NCI-H82 treated with DMSO at 0.1 percent for 48 hours (cell line): Measurements from ENCODE around the gene ADGRF1.
"Not testable (repeated sequence)": the region's sequence is repeated elsewhere in the genome, so short reads cannot be mapped to it uniquely, and the experiment has no call there.

ENCODE experiments used
- DNase-seq: peaks from one replicate; lab custom pipeline; 2025; ENCODE audit not compliant: unreplicated experiment; lab: John Stamatoyannopoulos, UW

The ADGRF1 gene

GRCh38 chr6:47042275-47042791, at the start of gene ADGRF1:
Gene ADGRF1 (minus strand): TSS chr6:47042332. CDS start chr6:47029061, 13,271 bp downstream.
- no peak for DNase-seq

GRCh38 chr6:47090881-47091280, 48.7 kb upstream of the ADGRF1 start:
- DNase-seq, result no peak

- DNase-seq, result not testable (repeated sequence)
Measured at GRCh38 chr6:47089473-47089872, 47.3 kb upstream of the ADGRF1 start.

GRCh38 chr6:47086051-47086770, 44.1 kb upstream of the ADGRF1 start:
- DNase-seq, result no peak

- DNase-seq, result no peak
Measured at GRCh38 chr6:47084610-47085009, 42.5 kb upstream of the ADGRF1 start.

- DNase-seq, result no peak
Measured at GRCh38 chr6:47083586-47084047, 41.5 kb upstream of the ADGRF1 start.

- no peak for DNase-seq
Measured at GRCh38 chr6:47080083-47080596, 38.0 kb upstream of the ADGRF1 start.

- no peak for DNase-seq
Measured at GRCh38 chr6:47079638-47080037, 37.5 kb upstream of the ADGRF1 start.

- DNase-seq, result no peak
Measured at GRCh38 chr6:47078991-47079390, 36.9 kb upstream of the ADGRF1 start.

GRCh38 chr6:47076422-47077344, 34.6 kb upstream of the ADGRF1 start:
- DNase-seq, result no peak

- DNase-seq, result no peak
Measured at GRCh38 chr6:47075741-47076421, 33.7 kb upstream of the ADGRF1 start.

GRCh38 chr6:47075168-47075567, 33.0 kb upstream of the ADGRF1 start:
- DNase-seq, result no peak

- DNase-seq, result no peak
Measured at GRCh38 chr6:47073125-47074110, 31.3 kb upstream of the ADGRF1 start.

- DNase-seq, result no peak
Measured at GRCh38 chr6:47072667-47073066, 30.5 kb upstream of the ADGRF1 start.

GRCh38 chr6:47071681-47072080, 29.5 kb upstream of the ADGRF1 start:
- DNase-seq, result peak; percentile 97

GRCh38 chr6:47070461-47070860, 28.3 kb upstream of the ADGRF1 start:
- DNase-seq, result no peak

GRCh38 chr6:47069156-47069555, 27.0 kb upstream of the ADGRF1 start:
- DNase-seq, result no peak

GRCh38 chr6:47066418-47066817, 24.3 kb upstream of the ADGRF1 start:
- DNase-seq, result no peak

- DNase-seq, result no peak
Measured at GRCh38 chr6:47064274-47064673, 22.1 kb upstream of the ADGRF1 start.

- no peak for DNase-seq
Measured at GRCh38 chr6:47062346-47062745, 20.2 kb upstream of the ADGRF1 start.
